Caco-2 (cell line): ENCODE measurements around the gene FRMD6. TPM values are rescaled to one million over a fixed set of nuclear protein-coding genes. Genes with fewer than 3 reads are reported as not detected.

Source experiments
- BruUV-seq: library from RNA; stranded (reverse); fragments of 400-500 nt; replicated peaks from 2 replicates; lab custom pipeline; 2021; lab: Mats Ljungman, UMichigan
- CTCF ChIA-PET: fragments of 300-600 bp; sonication (Branson Sonifier 250); formaldehyde crosslinking; loops from one replicate; lab custom pipeline; 2022; ENCODE audit warnings: antibody characterized with exemption; lab: Charles Lee
- POLR2A ChIA-PET: fragments of 300-600 bp; sonication (Branson Sonifier 250); formaldehyde crosslinking; loops from one replicate; lab custom pipeline; 2022; ENCODE audit warnings: antibody characterized with exemption; lab: Charles Lee
- DNase-seq, 2 experiments: peaks; one replicate each; pipeline versions ENCODE4 v3.0.0 to v3.0.0-alpha.2; 2020 to 2022
- H3K27me3 ChIP-seq: replicated peaks from 2 replicates; pipeline ENCODE4 v1.6.0; 2011; ENCODE audit warnings: low read length; ENCODE audit not compliant: control insufficient read depth, insufficient read depth
- H3K36me3 ChIP-seq: 2 replicates; pipeline ENCODE4 v1.5.1; 2011; ENCODE audit warnings: low read length; ENCODE audit not compliant: control insufficient read depth, insufficient read depth
- H3K4me1 ChIP-seq: fragments of 250-450 bp; sonication (Bioruptor Pico); 2 replicates; pipeline ENCODE4 v1.5.1; 2020; ENCODE audit warnings: mild to moderate bottlenecking
- H3K4me3 ChIP-seq: 2 replicates; pipeline ENCODE4 v1.5.1; 2011; ENCODE audit warnings: low read depth, mild to moderate bottlenecking, control low read depth, low read length
- H3K9me3 ChIP-seq: fragments of 250-450 bp; sonication (Bioruptor Pico); 2 replicates; pipeline ENCODE4 v1.5.1; 2020; ENCODE audit warnings: mild to moderate bottlenecking, moderate library complexity
- H3K27ac Mint-ChIP-seq: one replicate; pipeline ENCODE4 v1.8.0; 2022; ENCODE audit warnings: mixed read lengths; ENCODE audit not compliant: unreplicated experiment
- H3K27me3 Mint-ChIP-seq: one replicate; pipeline ENCODE4 v1.8.0; 2022; ENCODE audit warnings: mixed read lengths; ENCODE audit not compliant: insufficient read depth, unreplicated experiment
- H3K36me3 Mint-ChIP-seq: one replicate; pipeline ENCODE4 v1.8.0; 2022; ENCODE audit warnings: mild to moderate bottlenecking, mixed read lengths; ENCODE audit not compliant: insufficient read depth, unreplicated experiment
- H3K4me1 Mint-ChIP-seq: one replicate; pipeline ENCODE4 v1.8.0; 2022; ENCODE audit warnings: low read depth, mixed read lengths; ENCODE audit not compliant: unreplicated experiment
- H3K4me3 Mint-ChIP-seq: one replicate; pipeline ENCODE4 v1.8.0; 2022; ENCODE audit warnings: mild to moderate bottlenecking, moderate library complexity, mixed read lengths; ENCODE audit not compliant: unreplicated experiment
- H3K9me3 Mint-ChIP-seq: one replicate; pipeline ENCODE4 v1.8.0; 2022; ENCODE audit warnings: mixed read lengths; ENCODE audit not compliant: unreplicated experiment
- intact Hi-C: fragments of 100-400 bp; cut with micrococcal nuclease; formaldehyde crosslinking; loops from one replicate; pipeline ENCODE4 v1.10.0; 2022; ENCODE audit not compliant: unreplicated experiment
- total RNA-seq: library from RNA; stranded (reverse); gene quantifications from 2 replicates; pipeline ENCODE4 v1.2.3, GENCODE V29; 2022
- TF ChIP-seq, protein P1 (sequence below), 2 experiments: fragments of 200-600 bp in 1 of 2; IDR thresholded peaks; 1 replicate in 1 of 2; 2 replicates in 1 of 2; pipeline versions ENCODE4 v1.5.1 to v1.8.0; 2011 to 2022; ENCODE audit warnings: antibody characterized with exemption in 1 of 2, control low read depth in 1 of 2, inconsistent platforms in 1 of 2, low read depth in 1 of 2, low read length in 1 of 2, mild to moderate bottlenecking in 1 of 2, moderate library complexity in 1 of 2; ENCODE audit not compliant: insufficient read depth in 1 of 2, severe bottlenecking in 1 of 2, unreplicated experiment in 1 of 2

Gene FRMD6
- total RNA-seq, 1 experiment from 2014 or later, result 35.7 TPM

- CTCF ChIA-PET, result no interaction called here
Observed at GRCh38 chr14:51719955-51720354, 68.2 kb downstream of the FRMD6 start.

DNA sequence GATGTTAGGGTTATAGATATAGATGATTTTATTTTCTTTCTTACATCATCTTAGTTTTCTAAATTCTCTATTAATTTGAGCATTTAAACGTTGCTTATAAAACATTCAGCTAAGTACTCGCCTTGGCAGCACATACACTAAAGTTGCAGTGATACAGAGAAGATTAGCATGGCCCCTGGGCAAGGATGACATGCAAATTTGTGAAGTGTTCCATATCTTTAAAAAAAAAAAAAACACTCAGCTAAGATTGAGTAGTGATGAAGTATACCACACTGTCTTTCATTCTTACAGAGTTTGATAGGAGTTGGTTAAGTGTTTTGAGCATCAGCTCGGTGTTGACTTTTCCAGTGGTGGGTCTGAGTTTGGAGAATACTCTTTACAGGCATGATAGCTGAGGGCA, 72.3 kb downstream of the FRMD6 start:
- no peaks in the 10 kb centered on the region for H3K27me3 ChIP-seq
- DNase-seq, result no peak
- no TSS peak for BruUV-seq
- no peak overlapping the region for H3K4me3 Mint-ChIP-seq
- TF ChIP-seq, protein P1, sequence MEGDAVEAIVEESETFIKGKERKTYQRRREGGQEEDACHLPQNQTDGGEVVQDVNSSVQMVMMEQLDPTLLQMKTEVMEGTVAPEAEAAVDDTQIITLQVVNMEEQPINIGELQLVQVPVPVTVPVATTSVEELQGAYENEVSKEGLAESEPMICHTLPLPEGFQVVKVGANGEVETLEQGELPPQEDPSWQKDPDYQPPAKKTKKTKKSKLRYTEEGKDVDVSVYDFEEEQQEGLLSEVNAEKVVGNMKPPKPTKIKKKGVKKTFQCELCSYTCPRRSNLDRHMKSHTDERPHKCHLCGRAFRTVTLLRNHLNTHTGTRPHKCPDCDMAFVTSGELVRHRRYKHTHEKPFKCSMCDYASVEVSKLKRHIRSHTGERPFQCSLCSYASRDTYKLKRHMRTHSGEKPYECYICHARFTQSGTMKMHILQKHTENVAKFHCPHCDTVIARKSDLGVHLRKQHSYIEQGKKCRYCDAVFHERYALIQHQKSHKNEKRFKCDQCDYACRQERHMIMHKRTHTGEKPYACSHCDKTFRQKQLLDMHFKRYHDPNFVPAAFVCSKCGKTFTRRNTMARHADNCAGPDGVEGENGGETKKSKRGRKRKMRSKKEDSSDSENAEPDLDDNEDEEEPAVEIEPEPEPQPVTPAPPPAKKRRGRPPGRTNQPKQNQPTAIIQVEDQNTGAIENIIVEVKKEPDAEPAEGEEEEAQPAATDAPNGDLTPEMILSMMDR (IDR thresholded peaks at IDR 0.05; ENCODE audit: insufficient read depth in 1 of 2, low read depth in 1 of 2, low read length in 1 of 2, severe bottlenecking in 1 of 2, unreplicated experiment in 1 of 2), result no peak
- intact Hi-C loops, result no loop called here
- no peak overlapping the region for H3K4me3 ChIP-seq
- no peaks in the 10 kb centered on the region for H3K4me1 ChIP-seq
- no peaks in the 10 kb centered on the region for H3K9me3 ChIP-seq
- no peaks in the 10 kb centered on the region for H3K9me3 Mint-ChIP-seq
- H3K27ac Mint-ChIP-seq, result no peak overlapping the region
- H3K4me1 Mint-ChIP-seq, result no peaks in the 10 kb centered on the region
- H3K36me3 Mint-ChIP-seq, result peaks cover 76% of the 10 kb centered on the region
- no peaks in the 10 kb centered on the region; the same call in none of the 2 replicates for H3K36me3 ChIP-seq
- no peaks in the 10 kb centered on the region for H3K27me3 Mint-ChIP-seq
- ChIA-PET CTCF (no interaction called here), POLR2A (interaction anchor here (0.6 kb wide), 1 partner anchor 177 kb away, joined by 3 read pairs; no protein-coding TSS in a partner anchor)

More at GRCh38 chr14:51719955-51720354, 68.2 kb downstream of the FRMD6 start:
- Mint-ChIP-seq H3K36me3 (peaks cover 79% of the 10 kb centered on the region), H3K27ac (no peak overlapping the region), H3K4me3 (no peak overlapping the region), H3K9me3 (no peaks in the 10 kb centered on the region), H3K27me3 (no peaks in the 10 kb centered on the region), H3K4me1 (peaks cover 17% of the 10 kb centered on the region)
- POLR2A ChIA-PET, result no interaction called here
- intact Hi-C loops, result no loop called here
- Histone ChIP-seq H3K9me3 (no peaks in the 10 kb centered on the region), H3K36me3 (no peaks in the 10 kb centered on the region; the same call in 1 of the 2 replicates), H3K27me3 (no peaks in the 10 kb centered on the region), H3K4me1 (peaks cover 16% of the 10 kb centered on the region), H3K4me3 (no peak overlapping the region)
- TF ChIP-seq, protein P1 (IDR thresholded peaks at IDR 0.05; ENCODE audit: insufficient read depth in 1 of 2, low read depth in 1 of 2, low read length in 1 of 2, severe bottlenecking in 1 of 2, unreplicated experiment in 1 of 2), result no peak
- no TSS peak for BruUV-seq
- no peak for DNase-seq

GRCh38 chr14:51724650-51725049, 72.9 kb downstream of the FRMD6 start:
- CTCF ChIA-PET, result no interaction called here
- H3K4me1 ChIP-seq, result no peaks in the 10 kb centered on the region
- DNase-seq, result no peak
- H3K4me1 Mint-ChIP-seq, result no peaks in the 10 kb centered on the region
- no peaks in the 10 kb centered on the region; the same call in none of the 2 replicates for H3K36me3 ChIP-seq
- H3K4me3 Mint-ChIP-seq, result no peak overlapping the region
- no peaks in the 10 kb centered on the region for H3K9me3 Mint-ChIP-seq
- H3K27me3 ChIP-seq, result no peaks in the 10 kb centered on the region
- POLR2A ChIA-PET, result interaction anchor here (0.6 kb wide), 1 partner anchor 176 kb away, joined by 3 read pairs; no protein-coding TSS in a partner anchor
- no peak overlapping the region for H3K27ac Mint-ChIP-seq
- intact Hi-C loops, result no loop called here
- H3K36me3 Mint-ChIP-seq, result peaks cover 78% of the 10 kb centered on the region
- TF ChIP-seq, protein P1 (IDR thresholded peaks at IDR 0.05; ENCODE audit: insufficient read depth in 1 of 2, low read depth in 1 of 2, low read length in 1 of 2, severe bottlenecking in 1 of 2, unreplicated experiment in 1 of 2), result no peak
- BruUV-seq, result no TSS peak
- no peak overlapping the region for H3K4me3 ChIP-seq
- H3K9me3 ChIP-seq, result no peaks in the 10 kb centered on the region
- no peaks in the 10 kb centered on the region for H3K27me3 Mint-ChIP-seq
